Measurements from ENCODE around the gene PIN1.
"Not testable (repeated sequence)": the region's sequence is repeated elsewhere in the genome, so short reads cannot be mapped to it uniquely, and the experiment has no call there.

PIN1 gene

DNA sequence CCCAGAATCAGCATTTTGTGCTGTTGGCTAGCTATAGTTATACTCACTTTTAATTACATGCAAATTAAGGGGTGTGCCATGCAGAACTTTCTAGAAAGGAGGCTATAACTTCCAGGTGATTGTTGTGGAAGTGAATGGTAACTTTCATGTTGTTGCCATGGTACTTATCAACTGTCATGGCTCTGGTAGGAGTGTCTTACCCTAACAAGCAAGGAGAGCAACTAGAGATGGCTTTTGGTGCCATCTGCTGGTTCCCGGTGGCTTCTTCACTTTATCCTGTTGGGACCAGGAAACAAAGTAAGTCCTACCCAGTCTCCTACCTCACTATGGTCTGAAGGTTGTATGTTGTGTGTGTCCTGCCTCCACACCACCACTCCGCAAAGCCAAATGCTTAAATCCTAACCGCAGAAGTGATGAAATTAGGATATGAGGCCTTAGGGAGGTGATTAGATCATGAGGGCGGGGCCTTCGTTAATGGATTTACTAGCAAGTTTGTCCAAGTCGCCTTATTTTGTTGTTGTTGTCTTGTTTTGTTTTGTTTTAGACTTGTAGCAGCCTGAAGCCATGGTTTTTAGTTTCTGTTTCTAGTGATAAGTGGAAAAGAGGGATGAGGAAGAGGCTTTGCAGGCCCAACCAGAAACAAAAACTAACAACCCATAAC lies 38.9 kb upstream of the PIN1 start:
- Histone ChIP-seq H3K27me3 (ENCODE audit: control insufficient read depth, insufficient read depth, low read length) (no peaks in the 10 kb centered on the region), H3K9ac (ENCODE audit: low read length) (no peak overlapping the region), H3K36me3 (ENCODE audit: control insufficient read depth, insufficient read depth, low read length) (no peaks in the 10 kb centered on the region), H3K4me3 (ENCODE audit: low read length) (no peak overlapping the region), H3K9me3 (ENCODE audit: control insufficient read depth, low read length) (no peaks in the 10 kb centered on the region), H3K4me1 (ENCODE audit: control insufficient read depth, insufficient read depth, low read length) (peaks cover 9% of the 10 kb centered on the region)

DNA sequence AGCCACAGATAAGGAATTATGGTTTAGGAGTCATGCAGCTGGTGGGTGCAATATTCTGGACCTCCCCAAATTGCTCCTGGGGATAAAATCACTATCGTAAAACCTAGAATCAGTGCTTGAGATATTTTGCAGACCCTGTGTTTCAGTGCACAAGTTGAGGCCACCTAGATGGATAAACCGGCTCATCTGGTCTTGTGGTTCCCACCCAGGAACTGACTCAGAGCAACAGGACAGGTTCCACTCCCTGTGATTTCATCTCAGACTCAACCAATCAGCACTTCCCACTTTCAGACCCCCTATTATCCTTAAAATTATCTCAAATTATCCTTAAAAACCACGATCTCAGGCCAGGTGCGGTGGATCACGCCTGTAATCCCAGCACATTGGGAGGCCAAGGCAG lies 37.2 kb upstream of the PIN1 start:
- Histone ChIP-seq H3K9ac (ENCODE audit: low read length) (no peak overlapping the region), H3K4me3 (ENCODE audit: low read length) (no peak overlapping the region), H3K9me3 (ENCODE audit: control insufficient read depth, low read length) (no peaks in the 10 kb centered on the region)

GRCh38 chr19:9799162-9799561 lies 36.0 kb upstream of the PIN1 start:
- Histone ChIP-seq H3K9ac (ENCODE audit: low read length) (no peak overlapping the region), H3K27me3 (ENCODE audit: control insufficient read depth, insufficient read depth, low read length) (no peaks in the 10 kb centered on the region), H3K36me3 (ENCODE audit: control insufficient read depth, insufficient read depth, low read length) (no peaks in the 10 kb centered on the region), H3K4me3 (ENCODE audit: low read length) (no peak overlapping the region), H3K4me1 (ENCODE audit: control insufficient read depth, insufficient read depth, low read length) (peaks cover 5% of the 10 kb centered on the region), H3K9me3 (ENCODE audit: control insufficient read depth, low read length) (no peaks in the 10 kb centered on the region)

More for the DNA sequence above, 37.2 kb upstream of the PIN1 start:
- Histone ChIP-seq H3K36me3 (ENCODE audit: control insufficient read depth, insufficient read depth, low read length) (no peaks in the 10 kb centered on the region), H3K27me3 (ENCODE audit: control insufficient read depth, insufficient read depth, low read length) (no peaks in the 10 kb centered on the region), H3K4me1 (ENCODE audit: control insufficient read depth, insufficient read depth, low read length) (peaks cover 9% of the 10 kb centered on the region)

DNA sequence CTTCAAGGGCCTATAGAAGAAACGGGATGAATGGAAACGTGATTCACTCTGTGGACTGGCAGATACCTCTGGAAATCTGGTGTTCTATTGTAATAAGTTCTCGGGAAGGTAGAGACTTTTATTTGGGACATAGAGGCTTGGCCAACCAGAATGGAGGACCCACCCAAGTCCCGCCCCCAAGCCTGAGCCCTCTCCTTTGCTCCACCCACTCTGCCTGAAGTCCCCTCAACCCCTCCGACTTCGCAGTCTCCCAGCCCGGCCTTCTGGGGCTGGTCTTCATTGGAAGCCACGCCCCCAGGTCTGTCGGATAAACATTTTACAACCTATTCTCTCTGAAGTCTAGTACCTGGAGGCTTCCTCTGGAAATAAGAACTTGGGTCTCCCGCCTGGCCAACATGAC lies 33.1 kb upstream of the PIN1 start:
- no peaks in the 10 kb centered on the region for H3K27me3 ChIP-seq (ENCODE audit: control insufficient read depth, insufficient read depth, low read length)
- no peak overlapping the region for H3K9ac ChIP-seq (ENCODE audit: low read length)
- no peaks in the 10 kb centered on the region for H3K4me1 ChIP-seq (ENCODE audit: control insufficient read depth, insufficient read depth, low read length)
- no peaks in the 10 kb centered on the region for H3K9me3 ChIP-seq (ENCODE audit: control insufficient read depth, low read length)
- H3K36me3 ChIP-seq (ENCODE audit: control insufficient read depth, insufficient read depth, low read length) = no peaks in the 10 kb centered on the region
- H3K4me3 ChIP-seq (ENCODE audit: low read length) = no peak overlapping the region

- no peak overlapping the region for H3K9ac ChIP-seq (ENCODE audit: low read length)
- H3K27me3 ChIP-seq (ENCODE audit: control insufficient read depth, insufficient read depth, low read length) = no peaks in the 10 kb centered on the region
- H3K36me3 ChIP-seq (ENCODE audit: control insufficient read depth, insufficient read depth, low read length) = no peaks in the 10 kb centered on the region
- no peak overlapping the region for H3K4me3 ChIP-seq (ENCODE audit: low read length)
- no peaks in the 10 kb centered on the region for H3K9me3 ChIP-seq (ENCODE audit: control insufficient read depth, low read length)
- no peaks in the 10 kb centered on the region for H3K4me1 ChIP-seq (ENCODE audit: control insufficient read depth, insufficient read depth, low read length)
These were observed 28.3 kb upstream of the PIN1 start for GRCh38 chr19:9806803-9807202.

GRCh38 chr19:9808855-9809824 lies 26.0 kb upstream of the PIN1 start:
- Histone ChIP-seq H3K4me3 (ENCODE audit: low read length) (no peak overlapping the region), H3K9me3 (ENCODE audit: control insufficient read depth, low read length) (no peaks in the 10 kb centered on the region), H3K9ac (ENCODE audit: low read length) (no peak overlapping the region), H3K27me3 (ENCODE audit: control insufficient read depth, insufficient read depth, low read length) (no peaks in the 10 kb centered on the region), H3K4me1 (ENCODE audit: control insufficient read depth, insufficient read depth, low read length) (no peaks in the 10 kb centered on the region), H3K36me3 (ENCODE audit: control insufficient read depth, insufficient read depth, low read length) (no peaks in the 10 kb centered on the region)

DNA sequence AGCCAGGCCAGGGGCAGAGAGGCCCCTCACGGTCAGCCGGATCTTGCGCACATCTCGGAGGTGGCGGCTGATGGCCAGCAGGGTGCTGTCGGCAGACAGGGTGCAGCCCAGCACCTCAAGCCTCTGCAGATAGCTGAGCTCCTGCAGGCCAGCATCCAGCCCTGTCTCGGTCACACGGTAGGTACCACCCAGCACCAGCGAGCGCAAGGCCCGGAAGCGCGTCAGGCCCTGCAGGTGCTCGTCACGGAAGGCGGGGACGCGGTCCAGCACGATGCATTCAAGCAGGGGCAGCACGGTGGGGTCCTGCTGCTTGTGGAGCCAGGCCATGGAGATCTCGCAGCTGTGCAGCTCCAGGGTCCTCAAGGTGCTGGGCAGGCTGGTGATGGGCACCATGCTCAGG lies 24.0 kb upstream of the PIN1 start:
- Histone ChIP-seq H3K9me3 (ENCODE audit: control insufficient read depth, low read length) (no peaks in the 10 kb centered on the region), H3K4me3 (ENCODE audit: low read length) (no peak overlapping the region), H3K36me3 (ENCODE audit: control insufficient read depth, insufficient read depth, low read length) (no peaks in the 10 kb centered on the region), H3K9ac (ENCODE audit: low read length) (no peak overlapping the region), H3K27me3 (ENCODE audit: control insufficient read depth, insufficient read depth, low read length) (no peaks in the 10 kb centered on the region), H3K4me1 (ENCODE audit: control insufficient read depth, insufficient read depth, low read length) (no peaks in the 10 kb centered on the region)

DNA sequence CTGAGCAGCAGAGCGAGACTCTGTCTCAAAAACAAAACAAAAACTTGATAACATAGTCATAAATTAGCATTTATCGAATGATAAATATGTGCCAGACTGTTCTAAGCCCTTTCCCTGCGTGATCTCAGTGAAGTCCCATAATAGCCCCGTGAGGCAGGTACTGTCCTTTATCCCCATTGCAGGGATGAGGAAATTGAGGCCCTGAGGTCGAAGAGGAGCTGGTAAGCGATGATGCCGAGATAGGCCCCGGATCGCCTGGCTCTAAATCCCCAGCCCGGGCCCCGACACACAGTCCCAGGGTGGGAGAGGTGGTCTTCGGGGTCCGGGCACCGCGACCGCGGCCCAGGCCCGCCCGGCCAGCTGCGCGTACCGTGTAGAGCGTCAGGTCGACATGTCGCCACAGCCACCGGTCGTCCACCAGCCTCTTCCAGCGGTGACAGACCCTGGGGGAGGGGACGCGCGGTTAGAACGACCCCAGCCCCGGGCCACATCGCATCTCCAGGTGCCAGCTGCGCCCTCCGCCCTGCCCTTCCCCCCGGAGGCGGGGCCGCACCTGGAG lies 16.9 kb upstream of the PIN1 start:
- peak overlapping the region; percentile 77 for H3K9ac ChIP-seq (ENCODE audit: low read length)
- no peaks in the 10 kb centered on the region for H3K36me3 ChIP-seq (ENCODE audit: control insufficient read depth, insufficient read depth, low read length)
- H3K27me3 ChIP-seq (ENCODE audit: control insufficient read depth, insufficient read depth, low read length) = no peaks in the 10 kb centered on the region
- H3K4me3 ChIP-seq (ENCODE audit: low read length) = peak overlapping the region; percentile 81
- H3K4me1 ChIP-seq (ENCODE audit: control insufficient read depth, insufficient read depth, low read length) = peaks cover 9% of the 10 kb centered on the region
- no peaks in the 10 kb centered on the region for H3K9me3 ChIP-seq (ENCODE audit: control insufficient read depth, low read length)

DNA sequence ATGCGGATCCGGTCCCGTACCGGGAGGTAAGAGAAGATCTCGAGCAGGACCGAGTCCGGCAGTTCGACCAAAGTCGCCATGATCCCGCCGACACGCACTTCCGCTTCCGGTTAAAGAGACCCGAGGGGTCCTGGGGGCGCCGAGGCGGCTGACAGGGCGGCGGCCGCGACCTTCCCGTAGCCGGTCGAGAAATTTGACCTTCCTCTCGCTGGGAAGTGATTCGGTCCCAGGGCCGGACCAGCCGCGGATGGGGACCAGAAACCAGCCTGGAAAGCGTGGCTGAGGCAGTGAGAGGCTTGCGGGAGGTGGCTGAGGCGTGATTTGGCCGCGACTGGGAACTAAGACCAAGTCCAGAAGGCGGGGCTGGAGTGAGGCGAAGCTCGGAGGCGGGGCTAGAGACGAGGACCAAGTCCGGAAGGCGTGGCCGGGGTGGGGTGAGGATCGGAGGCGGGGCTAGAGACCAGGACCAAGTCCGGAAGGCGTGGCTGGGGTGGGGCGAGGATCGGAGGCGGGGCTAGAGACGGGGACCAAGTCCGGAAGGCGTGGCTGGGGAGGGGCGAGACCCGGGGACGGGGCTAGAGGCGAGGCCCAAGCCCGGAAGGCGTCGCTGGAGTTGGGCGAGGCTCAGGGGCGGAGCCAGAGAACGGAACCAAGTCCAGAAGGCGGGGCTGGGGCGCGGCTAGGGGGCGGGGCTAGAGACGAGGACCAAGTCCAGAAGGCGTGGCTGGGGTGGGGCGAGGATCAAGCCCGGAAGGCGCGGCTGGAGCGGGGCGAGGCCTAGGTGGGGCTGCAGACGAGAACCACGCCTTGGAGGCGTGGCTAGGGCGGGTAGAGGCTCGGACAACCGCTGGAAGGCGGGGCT lies 16.2 kb upstream of the PIN1 start, which contains the start of gene FBXL12:
Gene FBXL12 (minus strand): TSS at position 346 of the 862 bp plus-strand sequence. CDS start 266 bp downstream, at position 80.
- Histone ChIP-seq H3K27me3 (ENCODE audit: control insufficient read depth, insufficient read depth, low read length) (no peaks in the 10 kb centered on the region), H3K36me3 (ENCODE audit: control insufficient read depth, insufficient read depth, low read length) (no peaks in the 10 kb centered on the region)

DNA sequence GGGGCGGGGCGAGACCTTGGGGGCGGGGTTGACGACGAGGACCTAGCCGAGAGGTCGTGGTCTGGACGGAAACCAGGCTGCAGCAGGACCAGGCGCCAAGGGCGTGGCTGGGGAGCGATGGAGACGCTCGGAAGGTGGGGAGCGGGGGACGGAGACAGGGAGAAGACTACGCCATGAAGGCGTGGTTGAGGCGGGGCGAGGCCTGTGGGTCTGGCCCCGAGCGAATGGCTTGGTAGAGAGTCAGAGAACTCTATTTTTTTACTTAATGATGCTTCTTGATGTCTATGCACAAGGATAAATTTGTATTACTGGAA lies 15.6 kb upstream of the PIN1 start:
- Histone ChIP-seq H3K9ac (ENCODE audit: low read length) (no peak overlapping the region), H3K9me3 (ENCODE audit: control insufficient read depth, low read length) (no peaks in the 10 kb centered on the region), H3K4me3 (ENCODE audit: low read length) (no peak overlapping the region), H3K36me3 (ENCODE audit: control insufficient read depth, insufficient read depth, low read length) (no peaks in the 10 kb centered on the region), H3K27me3 (ENCODE audit: control insufficient read depth, insufficient read depth, low read length) (no peaks in the 10 kb centered on the region), H3K4me1 (ENCODE audit: control insufficient read depth, insufficient read depth, low read length) (peaks cover 9% of the 10 kb centered on the region)

More for the DNA sequence above, 16.2 kb upstream of the PIN1 start, which contains the start of gene FBXL12:
- peak within 1 kb of the TSS; percentile 77 for H3K9ac ChIP-seq (ENCODE audit: low read length)
- no peaks in the 10 kb centered on the region for H3K9me3 ChIP-seq (ENCODE audit: control insufficient read depth, low read length)
- peak within 1 kb of the TSS; percentile 81 for H3K4me3 ChIP-seq (ENCODE audit: low read length)
- H3K4me1 ChIP-seq (ENCODE audit: control insufficient read depth, insufficient read depth, low read length) = peaks cover 9% of the 10 kb centered on the region

GRCh38 chr19:9820034-9820433 lies 15.1 kb upstream of the PIN1 start:
- H3K9ac ChIP-seq (ENCODE audit: low read length); H3K4me1 ChIP-seq (ENCODE audit: control insufficient read depth, insufficient read depth, low read length); H3K9me3 ChIP-seq (ENCODE audit: control insufficient read depth, low read length); H3K36me3 ChIP-seq (ENCODE audit: control insufficient read depth, insufficient read depth, low read length); H3K4me3 ChIP-seq (ENCODE audit: low read length); H3K27me3 ChIP-seq (ENCODE audit: control insufficient read depth, insufficient read depth, low read length): not testable (repeated sequence)

Measured in mucosa of stomach (tissue), 1 donor.